Fibroblast of lung (primary cell): ENCODE measurements around the gene NTPCR. TPM values are rescaled to one million over a fixed set of nuclear protein-coding genes. Genes with fewer than 3 reads are reported as not detected.

Source experiments
- DNase-seq, 2 donors: peaks; one replicate each; pipeline versions ENCODE4 v3.0.0 to v3.0.0-alpha.2; 2010; ENCODE audit warnings: low read depth in 2 of 2
- H2AFZ ChIP-seq: 2 replicates; pipeline ENCODE4 v1.5.1; 2012; ENCODE audit warnings: low read length, control low read depth, inconsistent platforms
- H3K27ac ChIP-seq: 2 replicates; pipeline ENCODE4 v1.5.1; 2011; ENCODE audit warnings: low read length, control low read depth; ENCODE audit not compliant: insufficient read depth
- H3K27me3 ChIP-seq: 2 replicates; pipeline ENCODE4 v1.5.1; 2011; ENCODE audit warnings: mild to moderate bottlenecking, low read length; ENCODE audit not compliant: control insufficient read depth, insufficient read depth
- H3K36me3 ChIP-seq: 2 replicates; pipeline ENCODE4 v1.5.1; 2011; ENCODE audit warnings: low read length; ENCODE audit not compliant: control insufficient read depth, insufficient read depth
- H3K4me1 ChIP-seq: 2 replicates; pipeline ENCODE4 v1.5.1; 2011; ENCODE audit warnings: low read length; ENCODE audit not compliant: control insufficient read depth, insufficient read depth; ENCODE audit errors: extremely low read depth
- H3K4me2 ChIP-seq: 2 replicates; pipeline ENCODE4 v1.5.1; 2011; ENCODE audit warnings: low read length, control low read depth; ENCODE audit not compliant: insufficient read depth; ENCODE audit errors: extremely low read depth
- H3K4me3 ChIP-seq, 4 experiments: fragments of 200-600 bp in 1 of 4; sonication (generic) in 1 of 4; replicated peaks in 1 of 4; 2 replicates each; pipeline ENCODE4 v1.5.1; 2011 to 2016; ENCODE audit warnings: low read length in 4 of 4, low read depth in 3 of 4, mild to moderate bottlenecking in 3 of 4, control low read depth in 2 of 4, inconsistent platforms in 1 of 4, mixed read lengths in 1 of 4; ENCODE audit not compliant: insufficient read depth in 1 of 4; ENCODE audit errors: control extremely low read depth in 1 of 4
- H3K79me2 ChIP-seq: 2 replicates; pipeline ENCODE4 v1.5.1; 2012; ENCODE audit warnings: mild to moderate bottlenecking, low read length, inconsistent platforms; ENCODE audit not compliant: control insufficient read depth, insufficient read depth
- H3K9ac ChIP-seq: 2 replicates; pipeline ENCODE4 v1.5.1; 2011; ENCODE audit warnings: mild to moderate bottlenecking, low read length, control low read depth; ENCODE audit not compliant: insufficient read depth
- H3K9me3 ChIP-seq: 2 replicates; pipeline ENCODE4 v1.5.1; 2012; ENCODE audit warnings: low read depth, low read length; ENCODE audit not compliant: control insufficient read depth, insufficient read depth
- H4K20me1 ChIP-seq: 2 replicates; pipeline ENCODE4 v1.5.1; 2011; ENCODE audit warnings: low read length; ENCODE audit not compliant: control insufficient read depth, insufficient read depth; ENCODE audit errors: extremely low read depth
- CTCF ChIP-seq, 2 donors: IDR thresholded peaks in 1 of 2; conservative IDR thresholded peaks in 1 of 2; 1 replicate in 1 of 2; 2 replicates in 1 of 2; pipeline ENCODE4 v1.5.1; 2011 to 2012; ENCODE audit warnings: low read length in 2 of 2, control low read depth in 1 of 2, inconsistent platforms in 1 of 2, low read depth in 1 of 2, mild to moderate bottlenecking in 1 of 2
- EZH2 ChIP-seq: IDR thresholded peaks from 2 replicates; pipeline ENCODE4 v1.5.1; 2012; ENCODE audit warnings: low read length, control low read depth, mild to moderate bottlenecking; ENCODE audit errors: missing control alignments
- polyA plus RNA-seq, 2 donors: library from polyadenylated mRNA; depleted of rRNA in 1 of 2; stranded (reverse) in 1 of 2; unstranded in 1 of 2; fragments of >200 nt; gene quantifications; 2 replicates each; pipeline ENCODE4 v1.2.1, GENCODE V29; 2011 to 2012; ENCODE audit warnings: missing spikeins in 1 of 2
- total RNA-seq: library from RNA; depleted of rRNA; stranded (reverse); fragments of >200 nt; gene quantifications from 2 replicates; pipeline ENCODE4 v1.2.1, GENCODE V29; 2014

The NTPCR gene
- total and polyA plus RNA-seq, 2 donors (not counting 1 experiment from before 2014, with no cell fraction given), result 23.0 to 27.9 TPM

GRCh38 chr1:232985882-232986526, 35.6 kb downstream of the NTPCR start:
- no peak overlapping the region for H2AFZ ChIP-seq
- H4K20me1 ChIP-seq, result no peaks in the 10 kb centered on the region
- no peak for DNase-seq
- H3K4me2 ChIP-seq, result no peak overlapping the region
- H3K9ac ChIP-seq, result no peak overlapping the region
- no peaks in the 10 kb centered on the region for H3K27me3 ChIP-seq
- H3K4me1 ChIP-seq, result no peaks in the 10 kb centered on the region
- no peaks in the 10 kb centered on the region for H3K36me3 ChIP-seq
- H3K4me3 ChIP-seq, result no peak overlapping the region
- no peaks in the 10 kb centered on the region for H3K79me2 ChIP-seq
- TF ChIP-seq CTCF (conservative IDR thresholded peaks at IDR 0.05 in 1 of 2, IDR thresholded peaks at IDR 0.05 in 1 of 2; ENCODE audit: low read depth in 1 of 2, low read length in 2 of 2), result no peak
- no peak for TF ChIP-seq EZH2
- no peak overlapping the region for H3K27ac ChIP-seq
- no peaks in the 10 kb centered on the region for H3K9me3 ChIP-seq

- no peaks in the 10 kb centered on the region for H3K9me3 ChIP-seq
- H3K4me3 ChIP-seq, result no peak overlapping the region
- no peaks in the 10 kb centered on the region for H3K27me3 ChIP-seq
- H4K20me1 ChIP-seq, result no peaks in the 10 kb centered on the region
- H3K4me2 ChIP-seq, result no peak overlapping the region
- TF ChIP-seq CTCF (conservative IDR thresholded peaks at IDR 0.05 in 1 of 2, IDR thresholded peaks at IDR 0.05 in 1 of 2; ENCODE audit: low read depth in 1 of 2, low read length in 2 of 2) (no peak), EZH2 (no peak)
- no peak overlapping the region for H2AFZ ChIP-seq
- H3K36me3 ChIP-seq, result no peaks in the 10 kb centered on the region
- no peak for DNase-seq
- no peaks in the 10 kb centered on the region for H3K4me1 ChIP-seq
- no peak overlapping the region for H3K9ac ChIP-seq
- H3K27ac ChIP-seq, result no peak overlapping the region
- H3K79me2 ChIP-seq, result no peaks in the 10 kb centered on the region
Observed at GRCh38 chr1:232986527-232986922, 36.1 kb downstream of the NTPCR start.

- Histone ChIP-seq H4K20me1 (no peaks in the 10 kb centered on the region), H3K36me3 (no peaks in the 10 kb centered on the region), H3K27me3 (no peaks in the 10 kb centered on the region), H3K4me3 (no peak overlapping the region), H3K4me2 (no peak overlapping the region), H3K4me1 (no peaks in the 10 kb centered on the region), H2AFZ (no peak overlapping the region), H3K9ac (no peak overlapping the region), H3K9me3 (no peaks in the 10 kb centered on the region), H3K27ac (no peak overlapping the region), H3K79me2 (no peaks in the 10 kb centered on the region)
- DNase-seq, result no peak
- TF ChIP-seq EZH2, result no peak
- TF ChIP-seq CTCF (conservative IDR thresholded peaks at IDR 0.05 in 1 of 2, IDR thresholded peaks at IDR 0.05 in 1 of 2; ENCODE audit: low read depth in 1 of 2, low read length in 2 of 2), result no peak
Observed at GRCh38 chr1:232987046-232987773, 36.8 kb downstream of the NTPCR start.
